ENCODE measurements around the gene GRIFIN. TPM values are rescaled to one million over a fixed set of nuclear protein-coding genes. Genes with fewer than 3 reads are reported as not detected.

Gene GRIFIN
- polyA plus RNA-seq, 2 of the 4 experiments (the other 2 are of a cell fraction) = not detected

GRCh38 chr7:2504128-2504888 is 28.1 kb upstream of the GRIFIN start:
- DNase-seq (ENCODE audit: low read depth in 1 of 2, low spot score in 1 of 2) (no peak), ATAC-seq (no peak), FAIRE-seq (no peak)
- H3K4me3 ChIP-seq = no peak overlapping the region
- no peak overlapping the region for H3K4me2 ChIP-seq
- ChIA-PET POLR2A (no interaction called here), CTCF (interaction anchor here (1.1 to 4.8 kb wide), 2 partner anchors 35 to 50 kb away, joined by 3 to 28 read pairs; no protein-coding TSS in a partner anchor)
- H3K9me3 ChIP-seq = no peaks in the 10 kb centered on the region
- no peaks in the 10 kb centered on the region for H3K4me1 ChIP-seq
- H3K27ac ChIP-seq = no peak overlapping the region
- WGBS (ENCODE audit: missing lambda C conversion rate) = 76% methylated on average over 11 of the region's 21 CpGs
- 0 out of 2 replicates have a peak, but pooled peaks have one; percentile 28 for TF ChIP-seq HDAC2 (IDR thresholded peaks at IDR 0.05)
- no peak for TF ChIP-seq BHLHE40 (IDR thresholded peaks at IDR 0.05; ENCODE audit: low read depth, low read length)
- TF ChIP-seq ZSCAN20 (CRISPR knock-in tag; IDR thresholded peaks at IDR 0.05) = no peak

DNA sequence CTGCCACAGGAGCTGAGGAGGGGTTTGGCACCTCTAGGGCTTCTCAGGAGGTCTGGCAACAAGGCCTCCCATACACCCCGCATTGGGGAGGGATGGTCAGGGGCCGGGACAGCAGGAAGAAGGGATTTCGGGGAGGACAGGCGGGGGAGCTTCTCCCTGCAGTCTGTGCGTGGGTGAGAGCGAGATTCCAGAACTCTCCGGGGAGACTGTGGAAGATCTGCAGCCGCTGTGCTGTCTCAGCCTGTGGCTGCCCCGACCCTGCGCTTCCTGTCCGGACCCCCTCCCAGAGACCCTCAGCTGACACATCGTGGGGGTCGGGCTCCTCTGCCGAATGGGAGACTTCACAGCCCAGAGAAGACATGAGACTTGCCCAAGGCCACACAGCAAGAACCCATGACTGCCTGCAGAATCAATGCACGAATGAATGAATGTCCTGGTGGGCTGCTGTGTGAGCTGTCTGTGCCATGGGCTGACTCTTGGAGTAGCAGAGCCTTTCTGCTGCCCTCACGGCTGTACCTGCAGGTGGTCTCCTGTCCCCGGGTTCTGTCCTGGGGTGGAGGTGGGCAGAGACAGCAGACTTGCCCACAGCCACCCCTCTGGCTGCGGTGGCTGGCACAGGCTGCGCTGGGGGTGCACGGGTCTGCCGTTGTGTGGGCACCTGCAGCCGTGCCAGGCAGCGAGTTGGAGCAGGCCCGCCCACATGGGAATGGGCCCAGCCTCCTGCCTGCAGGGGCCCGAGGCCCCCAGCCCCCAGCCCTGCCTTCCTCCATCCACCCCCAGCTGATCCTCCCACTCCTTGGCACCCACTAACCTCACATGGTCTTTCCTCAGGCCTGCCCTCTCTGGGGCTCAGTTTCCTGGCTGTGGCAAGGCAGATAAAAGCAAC is 27.1 kb upstream of the GRIFIN start:
- H3K9me3 ChIP-seq = no peaks in the 10 kb centered on the region
- ChIA-PET POLR2A (no interaction called here), CTCF (interaction anchor here (0.6 to 4.8 kb wide), 4 partner anchors 34 to 65 kb away, joined by 3 to 28 read pairs (median 3); no protein-coding TSS in a partner anchor)
- no peak for DNase-seq (ENCODE audit: low read depth in 1 of 2, low spot score in 1 of 2)
- FAIRE-seq = no peak
- no peaks in the 10 kb centered on the region for H3K4me1 ChIP-seq
- no peak overlapping the region for H3K27ac ChIP-seq
- TF ChIP-seq HDAC2 (IDR thresholded peaks at IDR 0.05) = no peak
- H3K4me3 ChIP-seq = no peak overlapping the region
- no peak overlapping the region for H3K4me2 ChIP-seq
- WGBS (ENCODE audit: missing lambda C conversion rate) = 64% methylated on average over 15 of the region's 25 CpGs
- no peak for ATAC-seq

DNA sequence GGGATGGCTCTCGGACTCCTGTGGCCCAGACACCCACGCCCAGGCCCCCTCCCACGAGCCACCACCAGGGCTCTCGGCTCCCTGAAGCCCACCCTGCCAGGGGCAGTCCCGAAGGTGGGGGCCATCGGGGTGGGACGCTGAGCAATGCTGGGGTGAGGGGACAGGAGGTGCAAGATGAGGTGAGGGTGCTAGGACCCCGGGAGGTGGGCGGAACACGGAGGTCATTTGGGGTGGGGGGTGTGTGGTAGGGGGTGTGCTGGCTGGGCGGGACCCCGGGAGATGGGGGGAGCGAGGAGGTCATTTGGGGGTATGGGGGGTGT is 26.4 kb upstream of the GRIFIN start:
- TF ChIP-seq RCOR1 (IDR thresholded peaks at IDR 0.05; ENCODE audit: low read depth, low read length) (no peak), CHD4 (IDR thresholded peaks at IDR 0.05; ENCODE audit: borderline replicate concordance) (no peak), TFCP2L1 (CRISPR knock-in tag; IDR thresholded peaks at IDR 0.05) (no peak), KDM1A (IDR thresholded peaks at IDR 0.05; ENCODE audit: low read depth) (no peak), RNF2 (IDR thresholded peaks at IDR 0.05; ENCODE audit: borderline replicate concordance, low read depth) (no peak), ZSCAN20 (CRISPR knock-in tag; IDR thresholded peaks at IDR 0.05) (no peak), RAD21 (conservative IDR thresholded peaks at IDR 0.05 in 1 of 2, IDR thresholded peaks at IDR 0.05 in 1 of 2) (no peak), FOSL2 (IDR thresholded peaks at IDR 0.05) (no peak), FOSL2 (CRISPR knock-in tag; IDR thresholded peaks at IDR 0.05) (no peak), ELK1 (IDR thresholded peaks at IDR 0.05; ENCODE audit: low read depth, low read length) (no peak), SREBF2 (IDR thresholded peaks at IDR 0.05) (no peak), HOXB5 (CRISPR knock-in tag; IDR thresholded peaks at IDR 0.05) (no peak), ZC3H11A (IDR thresholded peaks at IDR 0.05) (no peak), CHD2 (IDR thresholded peaks at IDR 0.05; ENCODE audit: low read length, partially characterized antibody) (no peak), RFX5 (IDR thresholded peaks at IDR 0.05) (no peak), EHMT2 (IDR thresholded peaks at IDR 0.05; ENCODE audit: low read depth) (no peak), CEBPB (IDR thresholded peaks at IDR 0.05) (no peak)
- TF ChIP-seq, protein P1, sequence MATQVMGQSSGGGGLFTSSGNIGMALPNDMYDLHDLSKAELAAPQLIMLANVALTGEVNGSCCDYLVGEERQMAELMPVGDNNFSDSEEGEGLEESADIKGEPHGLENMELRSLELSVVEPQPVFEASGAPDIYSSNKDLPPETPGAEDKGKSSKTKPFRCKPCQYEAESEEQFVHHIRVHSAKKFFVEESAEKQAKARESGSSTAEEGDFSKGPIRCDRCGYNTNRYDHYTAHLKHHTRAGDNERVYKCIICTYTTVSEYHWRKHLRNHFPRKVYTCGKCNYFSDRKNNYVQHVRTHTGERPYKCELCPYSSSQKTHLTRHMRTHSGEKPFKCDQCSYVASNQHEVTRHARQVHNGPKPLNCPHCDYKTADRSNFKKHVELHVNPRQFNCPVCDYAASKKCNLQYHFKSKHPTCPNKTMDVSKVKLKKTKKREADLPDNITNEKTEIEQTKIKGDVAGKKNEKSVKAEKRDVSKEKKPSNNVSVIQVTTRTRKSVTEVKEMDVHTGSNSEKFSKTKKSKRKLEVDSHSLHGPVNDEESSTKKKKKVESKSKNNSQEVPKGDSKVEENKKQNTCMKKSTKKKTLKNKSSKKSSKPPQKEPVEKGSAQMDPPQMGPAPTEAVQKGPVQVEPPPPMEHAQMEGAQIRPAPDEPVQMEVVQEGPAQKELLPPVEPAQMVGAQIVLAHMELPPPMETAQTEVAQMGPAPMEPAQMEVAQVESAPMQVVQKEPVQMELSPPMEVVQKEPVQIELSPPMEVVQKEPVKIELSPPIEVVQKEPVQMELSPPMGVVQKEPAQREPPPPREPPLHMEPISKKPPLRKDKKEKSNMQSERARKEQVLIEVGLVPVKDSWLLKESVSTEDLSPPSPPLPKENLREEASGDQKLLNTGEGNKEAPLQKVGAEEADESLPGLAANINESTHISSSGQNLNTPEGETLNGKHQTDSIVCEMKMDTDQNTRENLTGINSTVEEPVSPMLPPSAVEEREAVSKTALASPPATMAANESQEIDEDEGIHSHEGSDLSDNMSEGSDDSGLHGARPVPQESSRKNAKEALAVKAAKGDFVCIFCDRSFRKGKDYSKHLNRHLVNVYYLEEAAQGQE (IDR thresholded peaks at IDR 0.05) = no peak
- no peak for DNase-seq (ENCODE audit: low read depth in 1 of 2, low spot score in 1 of 2)
- H3K27ac ChIP-seq = no peak overlapping the region
- ChIA-PET POLR2A (no interaction called here), CTCF (interaction anchor here (0.6 to 4.8 kb wide), 3 partner anchors 33 to 65 kb away, joined by 3 to 28 read pairs (median 3); no protein-coding TSS in a partner anchor)
- no peak overlapping the region for H3K4me2 ChIP-seq
- H3K4me1 ChIP-seq = no peaks in the 10 kb centered on the region
- H3K9me3 ChIP-seq = no peaks in the 10 kb centered on the region
- no peak for ATAC-seq
- WGBS (ENCODE audit: missing lambda C conversion rate) = 53% methylated on average over 3 of the region's 13 CpGs
- no peak for FAIRE-seq
- H3K4me3 ChIP-seq = no peak overlapping the region

Data from A549 (cell line).